BLaER1 (cell line): ENCODE data around the gene MSH3.

Source experiments
- H3K27ac ChIP-seq: shearing (Covaris generic); formaldehyde crosslinking; 2 replicates; pipeline ENCODE4 v1.8.1; 2022
- H3K27me3 ChIP-seq: shearing (Covaris generic); formaldehyde crosslinking; 2 replicates; pipeline ENCODE4 v1.8.1; 2022
- H3K36me3 ChIP-seq: shearing (Covaris generic); formaldehyde crosslinking; 2 replicates; pipeline ENCODE4 v1.8.1; 2022
- H3K4me1 ChIP-seq: shearing (Covaris generic); formaldehyde crosslinking; 2 replicates; pipeline ENCODE4 v1.8.1; 2022
- H3K4me2 ChIP-seq: shearing (Covaris generic); formaldehyde crosslinking; 2 replicates; pipeline ENCODE4 v1.8.1; 2022
- H3K4me3 ChIP-seq: shearing (Covaris generic); formaldehyde crosslinking; 2 replicates; pipeline ENCODE4 v1.8.1; 2022
- H3K9ac ChIP-seq: shearing (Covaris generic); formaldehyde crosslinking; 2 replicates; pipeline ENCODE4 v1.8.1; 2022
- H3K9me3 ChIP-seq: shearing (Covaris generic); formaldehyde crosslinking; 2 replicates; pipeline ENCODE4 v1.8.1; 2022
- H4K20me1 ChIP-seq: shearing (Covaris generic); formaldehyde crosslinking; 2 replicates; pipeline ENCODE4 v1.8.1; 2022
- Cebpa-rat ChIP-seq: shearing (Covaris generic); IDR thresholded peaks from 2 replicates; pipeline ENCODE4 v1.8.1; 2022

MSH3 gene

GRCh38 chr5:80759866-80760577 is 105.6 kb downstream of the MSH3 start:
- no peaks in the 10 kb centered on the region for H3K27me3 ChIP-seq
- no peaks in the 10 kb centered on the region for H3K9me3 ChIP-seq
- H4K20me1 ChIP-seq: no peaks in the 10 kb centered on the region
- no peak overlapping the region for H3K4me2 ChIP-seq
- no peak for TF ChIP-seq Cebpa-rat
- no peak overlapping the region for H3K27ac ChIP-seq
- peaks cover 28% of the 10 kb centered on the region for H3K36me3 ChIP-seq
- H3K4me1 ChIP-seq: peaks cover 17% of the 10 kb centered on the region
- H3K9ac ChIP-seq: no peak overlapping the region
- no peak overlapping the region for H3K4me3 ChIP-seq

GRCh38 chr5:80760680-80761079 is 106.2 kb downstream of the MSH3 start:
- TF ChIP-seq Cebpa-rat: no peak
- H4K20me1 ChIP-seq: no peaks in the 10 kb centered on the region
- H3K27me3 ChIP-seq: no peaks in the 10 kb centered on the region
- H3K4me1 ChIP-seq: peaks cover 10% of the 10 kb centered on the region
- no peaks in the 10 kb centered on the region for H3K9me3 ChIP-seq
- no peak overlapping the region for H3K27ac ChIP-seq
- H3K4me3 ChIP-seq: no peak overlapping the region
- H3K4me2 ChIP-seq: no peak overlapping the region
- no peak overlapping the region for H3K9ac ChIP-seq
- peaks cover 28% of the 10 kb centered on the region for H3K36me3 ChIP-seq

- Histone ChIP-seq H3K36me3 (peaks cover 28% of the 10 kb centered on the region), H4K20me1 (no peaks in the 10 kb centered on the region), H3K4me3 (no peak overlapping the region), H3K4me1 (peaks cover 5% of the 10 kb centered on the region), H3K4me2 (no peak overlapping the region), H3K9me3 (no peaks in the 10 kb centered on the region), H3K27ac (no peak overlapping the region), H3K9ac (no peak overlapping the region), H3K27me3 (no peaks in the 10 kb centered on the region)
- TF ChIP-seq Cebpa-rat: no peak
These were observed 106.7 kb downstream of the MSH3 start for GRCh38 chr5:80761176-80761575.

- H4K20me1 ChIP-seq: no peaks in the 10 kb centered on the region
- no peak overlapping the region for H3K27ac ChIP-seq
- no peak overlapping the region for H3K9ac ChIP-seq
- H3K4me2 ChIP-seq: no peak overlapping the region
- no peaks in the 10 kb centered on the region for H3K4me1 ChIP-seq
- TF ChIP-seq Cebpa-rat: no peak
- H3K4me3 ChIP-seq: no peak overlapping the region
- peaks cover 28% of the 10 kb centered on the region for H3K36me3 ChIP-seq
- no peaks in the 10 kb centered on the region for H3K9me3 ChIP-seq
- H3K27me3 ChIP-seq: no peaks in the 10 kb centered on the region
These were observed 107.5 kb downstream of the MSH3 start for GRCh38 chr5:80761966-80762365.

GRCh38 chr5:80762573-80762972 is 108.1 kb downstream of the MSH3 start:
- H3K36me3 ChIP-seq: peaks cover 28% of the 10 kb centered on the region
- no peak for TF ChIP-seq Cebpa-rat

GRCh38 chr5:80763211-80763610 is 108.8 kb downstream of the MSH3 start:
- H3K27me3 ChIP-seq: no peaks in the 10 kb centered on the region
- no peak overlapping the region for H3K9ac ChIP-seq
- no peak overlapping the region for H3K4me2 ChIP-seq
- TF ChIP-seq Cebpa-rat: no peak
- H4K20me1 ChIP-seq: no peaks in the 10 kb centered on the region
- H3K9me3 ChIP-seq: no peaks in the 10 kb centered on the region
- no peak overlapping the region for H3K27ac ChIP-seq
- H3K36me3 ChIP-seq: peaks cover 28% of the 10 kb centered on the region
- no peaks in the 10 kb centered on the region for H3K4me1 ChIP-seq
- no peak overlapping the region for H3K4me3 ChIP-seq

More at GRCh38 chr5:80762573-80762972, 108.1 kb downstream of the MSH3 start:
- Histone ChIP-seq H3K4me2 (no peak overlapping the region), H3K27ac (no peak overlapping the region), H3K9ac (no peak overlapping the region), H3K9me3 (no peaks in the 10 kb centered on the region), H4K20me1 (no peaks in the 10 kb centered on the region), H3K27me3 (no peaks in the 10 kb centered on the region), H3K4me3 (no peak overlapping the region), H3K4me1 (no peaks in the 10 kb centered on the region)

- no peak overlapping the region for H3K4me2 ChIP-seq
- no peak overlapping the region for H3K27ac ChIP-seq
- H3K9ac ChIP-seq: no peak overlapping the region
- H3K4me1 ChIP-seq: no peaks in the 10 kb centered on the region
- no peaks in the 10 kb centered on the region for H4K20me1 ChIP-seq
- no peak for TF ChIP-seq Cebpa-rat
- peaks cover 28% of the 10 kb centered on the region for H3K36me3 ChIP-seq
- H3K9me3 ChIP-seq: no peaks in the 10 kb centered on the region
- no peaks in the 10 kb centered on the region for H3K27me3 ChIP-seq
- H3K4me3 ChIP-seq: no peak overlapping the region
These were observed 109.6 kb downstream of the MSH3 start for GRCh38 chr5:80763873-80764647.

GRCh38 chr5:80764786-80765185 is 110.3 kb downstream of the MSH3 start:
- Histone ChIP-seq H3K27ac (no peak overlapping the region), H4K20me1 (no peaks in the 10 kb centered on the region), H3K9ac (no peak overlapping the region), H3K4me2 (no peak overlapping the region), H3K36me3 (peaks cover 28% of the 10 kb centered on the region), H3K9me3 (no peaks in the 10 kb centered on the region), H3K4me1 (no peaks in the 10 kb centered on the region), H3K27me3 (no peaks in the 10 kb centered on the region), H3K4me3 (no peak overlapping the region)
- no peak for TF ChIP-seq Cebpa-rat

- Histone ChIP-seq H3K36me3 (peaks cover 27% of the 10 kb centered on the region), H3K9ac (no peak overlapping the region), H3K4me2 (no peak overlapping the region), H4K20me1 (no peaks in the 10 kb centered on the region), H3K9me3 (no peaks in the 10 kb centered on the region), H3K27ac (no peak overlapping the region), H3K27me3 (no peaks in the 10 kb centered on the region), H3K4me1 (no peaks in the 10 kb centered on the region), H3K4me3 (no peak overlapping the region)
- TF ChIP-seq Cebpa-rat: no peak
These were observed 123.2 kb downstream of the MSH3 start for GRCh38 chr5:80777347-80778287.
